ENCODE measurements around the gene CLIP2. TPM values are rescaled to one million over a fixed set of nuclear protein-coding genes. Genes with fewer than 3 reads are reported as not detected.
"Not testable (repeated sequence)": the region's sequence is repeated elsewhere in the genome, so short reads cannot be mapped to it uniquely, and the experiment has no call there.

Gene CLIP2
- 11.5 and 18.8 TPM in 2 replicates for total RNA-seq (2014; rRNA removed; shearing (Covaris generic))

DNA sequence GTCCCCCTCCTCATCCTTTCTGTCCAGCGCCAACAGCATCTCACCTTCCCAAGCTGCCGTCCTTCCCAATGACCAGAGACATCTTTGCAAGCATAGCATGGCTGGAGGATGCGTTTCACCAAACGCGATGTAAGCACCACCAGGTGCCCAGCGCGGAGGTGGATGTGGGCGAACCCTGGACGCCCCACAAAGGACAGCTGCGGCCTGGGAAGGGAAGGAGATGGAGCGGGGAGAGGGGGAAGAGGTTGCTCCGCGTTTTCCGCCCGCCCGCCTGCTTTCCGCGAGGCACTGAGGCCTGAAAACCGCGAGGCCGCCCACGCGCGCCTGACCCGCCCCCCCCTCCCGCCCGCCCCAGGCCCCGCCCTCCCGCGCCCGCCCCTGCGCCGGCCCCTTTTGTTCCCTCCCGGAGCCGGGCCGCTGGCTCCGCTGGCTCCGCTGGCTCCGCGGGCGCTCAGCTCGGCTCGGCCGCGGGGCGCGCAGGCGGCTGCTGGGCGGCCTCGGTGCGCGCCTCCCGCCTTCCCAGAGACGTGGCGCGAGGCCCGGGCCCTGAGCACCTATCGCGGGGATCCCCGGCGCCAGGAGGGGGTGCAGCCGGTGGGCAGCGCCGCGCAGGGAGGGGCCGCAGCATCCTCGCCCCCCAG, at the start of gene CLIP2:
Gene CLIP2, plus strand, starts transcription at position 390 of the 641 bp plus-strand sequence. CDS start 28,140 bp downstream, outside the sequence.
- DNase-seq (ENCODE audit: low read depth), result peak; percentile 77

DNA sequence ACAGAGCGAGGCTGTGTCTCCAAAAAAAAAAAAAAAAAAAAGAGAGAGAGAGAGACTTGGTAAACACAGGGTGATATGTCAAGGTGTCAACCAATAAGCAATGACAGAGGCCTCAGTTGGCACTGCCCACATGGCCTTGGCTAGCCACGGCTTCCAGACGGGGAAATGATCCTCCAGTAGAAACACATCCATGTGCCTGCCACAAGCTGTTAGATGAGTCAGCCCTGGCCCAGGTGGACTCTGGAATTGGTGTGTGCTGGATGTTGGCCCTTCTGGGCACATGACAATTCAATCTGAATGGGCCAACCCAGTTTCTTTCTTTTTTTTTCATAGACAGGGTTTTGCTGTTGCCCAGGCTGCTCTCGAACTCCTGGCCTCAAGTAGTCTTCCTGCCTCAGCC, 48.7 kb upstream of the CLIP2 start:
- no peak for DNase-seq (ENCODE audit: low read depth)

GRCh38 chr7:74242122-74242443, 47.1 kb upstream of the CLIP2 start:
- DNase-seq (ENCODE audit: low read depth), result no peak

DNA sequence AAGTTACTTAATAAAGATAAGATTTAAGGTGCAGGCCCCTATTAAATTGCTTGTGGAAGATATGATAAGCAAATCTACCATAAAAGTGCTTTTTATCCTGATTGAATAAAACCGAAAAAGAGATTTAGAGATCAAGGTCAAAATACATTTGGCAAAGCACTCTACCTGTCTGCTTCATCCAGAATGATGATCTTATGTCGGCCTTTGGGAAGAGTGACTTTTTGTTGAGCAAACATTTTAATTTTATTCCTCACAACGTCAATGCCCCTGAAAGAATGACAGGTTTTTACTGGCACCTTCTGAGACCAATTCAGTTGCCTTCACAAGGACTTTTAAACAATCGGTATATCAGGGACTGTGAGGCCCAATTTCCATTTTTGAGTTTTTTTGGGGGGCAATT, 42.7 kb upstream of the CLIP2 start:
- no peak for DNase-seq (ENCODE audit: low read depth)

- no peak for DNase-seq (ENCODE audit: low read depth)
Observed at GRCh38 chr7:74248156-74248555, 41.1 kb upstream of the CLIP2 start.

DNA sequence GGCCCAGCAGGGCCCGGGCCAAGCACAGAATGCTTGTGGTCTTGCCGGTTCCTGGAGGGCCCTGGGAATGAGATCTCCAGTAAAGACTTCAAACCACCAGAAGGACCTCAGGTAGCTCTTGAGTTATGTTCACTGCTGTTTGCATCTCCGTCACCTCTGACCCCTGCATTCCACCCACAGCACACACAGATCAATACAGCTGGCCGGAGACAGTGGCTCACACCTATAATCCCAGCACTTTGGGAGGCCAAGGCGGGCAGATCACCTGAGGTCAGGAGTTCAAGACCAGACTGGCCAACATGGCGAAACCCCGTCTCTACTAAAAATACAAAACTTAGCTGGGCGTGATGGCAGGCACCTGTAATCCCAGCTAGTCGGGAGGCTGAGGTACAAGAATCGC, 40.1 kb upstream of the CLIP2 start:
- not testable (repeated sequence) for DNase-seq (ENCODE audit: low read depth)

GRCh38 chr7:74252893-74253292, 36.3 kb upstream of the CLIP2 start:
- no peak for DNase-seq (ENCODE audit: low read depth)

DNA sequence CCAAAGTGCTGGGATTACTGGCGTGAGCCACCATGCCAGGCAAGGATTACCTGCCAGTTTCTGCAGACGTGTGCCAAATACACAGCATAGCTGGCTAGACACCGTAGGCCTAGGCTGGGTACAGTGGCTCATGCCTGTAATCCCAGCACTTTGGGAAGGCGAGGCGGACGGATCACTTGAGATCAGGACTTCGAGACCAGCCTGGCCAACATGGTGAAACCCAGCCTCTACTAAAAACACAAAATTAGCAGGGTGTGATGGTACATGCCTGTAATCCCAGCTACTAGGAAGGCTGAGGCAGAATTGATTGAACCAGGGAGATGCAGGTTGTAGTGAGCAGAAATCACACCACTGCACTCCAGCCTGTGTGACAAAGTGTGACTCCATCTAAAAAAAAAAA, 35.9 kb upstream of the CLIP2 start:
- DNase-seq (ENCODE audit: low read depth), result no peak

DNA sequence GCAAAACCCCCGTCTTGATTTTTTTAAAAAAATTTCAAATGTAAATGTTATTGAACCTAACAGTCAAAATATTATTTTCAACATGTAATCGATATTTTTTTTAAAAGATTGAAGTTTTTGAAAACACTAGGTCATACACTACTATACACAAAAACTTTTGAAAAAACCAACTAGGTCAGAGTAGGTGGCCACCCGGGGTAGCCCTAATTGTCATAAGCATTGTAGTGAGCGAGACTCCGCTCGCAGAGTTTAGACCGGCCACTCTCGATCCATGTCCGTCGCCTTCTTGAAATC, 35.4 kb upstream of the CLIP2 start:
- DNase-seq (ENCODE audit: low read depth), result no peak

- DNase-seq (ENCODE audit: low read depth), result peak; percentile 97
Observed at GRCh38 chr7:74254129-74254857, 34.9 kb upstream of the CLIP2 start, which contains the start of gene RFC2. TSS of gene RFC2 (minus strand) at chr7:74254399. CDS start at chr7:74254383, 16 bp downstream.

GRCh38 chr7:74254858-74255379, 34.3 kb upstream of the CLIP2 start:
- DNase-seq (ENCODE audit: low read depth), result no peak

GRCh38 chr7:74255461-74255860, 33.7 kb upstream of the CLIP2 start:
- DNase-seq (ENCODE audit: low read depth), result not testable (repeated sequence)

- peak; percentile 75 for DNase-seq (ENCODE audit: low read depth)
Observed at GRCh38 chr7:74256491-74257408, 32.5 kb upstream of the CLIP2 start.

DNA sequence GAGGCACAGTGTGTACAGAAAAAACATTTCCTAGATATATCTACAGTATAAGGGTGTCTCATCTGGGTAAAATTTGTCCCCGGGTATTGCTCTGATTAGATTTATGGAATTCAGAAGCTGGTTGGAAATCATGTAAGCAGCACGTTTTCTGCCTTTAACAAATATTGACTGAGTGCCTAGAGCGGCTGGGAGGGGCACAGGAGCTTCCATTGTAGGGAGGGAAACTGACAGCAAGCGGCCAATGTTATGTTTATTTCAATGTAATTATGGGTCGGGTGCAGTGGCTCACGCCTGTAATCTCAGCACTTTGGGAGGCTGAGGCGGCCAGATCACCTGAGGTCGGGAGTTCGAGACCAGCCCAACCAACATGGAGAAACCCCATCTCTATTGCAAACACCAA, 30.6 kb upstream of the CLIP2 start:
- no peak for DNase-seq (ENCODE audit: low read depth)

- no peak for DNase-seq (ENCODE audit: low read depth)
Observed at GRCh38 chr7:74262639-74263398, 26.4 kb upstream of the CLIP2 start.

- DNase-seq (ENCODE audit: low read depth), result no peak
Observed at GRCh38 chr7:74263399-74264120, 25.6 kb upstream of the CLIP2 start.

- DNase-seq (ENCODE audit: low read depth), result no peak
Observed at GRCh38 chr7:74266191-74266963, 22.8 kb upstream of the CLIP2 start.

- no peak for DNase-seq (ENCODE audit: low read depth)
Observed at GRCh38 chr7:74267756-74268565, 21.2 kb upstream of the CLIP2 start.

- DNase-seq (ENCODE audit: low read depth), result peak; percentile 81
Observed at GRCh38 chr7:74269757-74270277, 19.4 kb upstream of the CLIP2 start.
